Measurements from ENCODE around the gene FCSK.
A peak's percentile ranks its signal among the peaks of the same experiment; 100 is the strongest.

Gene FCSK

GRCh38 chr16:70455910-70456309 is 1.5 kb downstream of the FCSK start:
- no peak for DNase-seq (ENCODE audit: low spot score)

DNA sequence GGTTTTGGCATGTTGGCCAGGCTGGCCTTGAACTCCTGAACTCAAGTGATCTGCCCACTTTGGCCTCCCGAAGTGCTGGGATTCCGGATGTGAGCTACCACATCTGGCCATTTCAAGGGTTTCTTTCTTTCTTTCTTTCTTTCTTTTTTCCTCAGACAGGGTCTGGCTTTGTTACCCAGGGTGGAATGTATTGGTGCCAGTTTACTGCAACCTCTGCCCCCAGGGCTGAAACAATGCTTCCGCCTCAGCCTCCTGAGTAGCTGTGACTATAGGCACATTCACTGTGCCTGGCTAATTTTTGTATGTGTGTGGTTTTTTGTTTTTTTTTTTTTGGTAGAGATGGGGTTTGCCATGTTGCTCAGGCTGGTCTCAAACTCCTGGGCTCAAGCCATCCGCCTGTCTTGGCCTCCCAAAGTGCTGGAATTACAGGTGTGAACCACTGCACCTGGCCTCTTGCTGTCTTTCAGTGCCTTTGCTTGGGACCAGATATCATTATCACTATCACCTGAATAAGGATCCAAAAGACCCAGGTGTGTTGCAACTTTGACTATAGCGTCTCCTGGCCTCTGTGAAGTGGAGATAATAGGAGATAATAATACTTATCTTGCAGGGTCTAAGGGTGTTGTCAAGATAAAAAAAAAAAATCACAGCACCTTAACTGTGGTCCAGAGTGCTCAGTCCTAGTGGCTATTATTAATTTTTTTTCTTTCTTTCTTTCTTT is 3.2 kb downstream of the FCSK start:
- DNase-seq (ENCODE audit: low spot score), result no peak

DNA sequence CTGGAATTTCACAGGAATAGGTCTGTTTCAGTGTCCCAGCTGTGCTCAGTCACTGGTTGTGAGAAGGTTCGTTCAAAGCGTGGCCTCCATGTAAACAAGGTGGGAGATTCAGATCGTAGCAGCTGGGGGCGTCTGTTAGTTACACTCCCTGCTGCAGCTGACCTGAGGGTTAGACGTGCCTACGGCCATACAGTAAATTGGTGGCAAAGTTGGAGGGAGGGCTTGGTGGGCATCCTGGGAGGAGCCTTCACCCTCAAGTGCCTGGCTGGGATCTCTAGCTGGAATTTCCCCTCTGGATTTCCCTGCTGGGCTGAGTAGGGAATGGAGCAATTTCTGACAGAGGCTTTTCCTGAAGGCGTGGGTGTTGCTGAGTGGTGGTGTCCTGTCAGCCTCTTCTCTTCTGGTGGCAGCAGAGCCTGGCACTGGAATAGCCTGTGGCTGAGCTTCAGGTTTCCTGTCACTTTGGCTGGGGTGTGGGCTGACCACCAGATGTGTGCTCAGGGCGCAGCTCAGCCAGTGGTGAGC is 6.4 kb downstream of the FCSK start:
- no peak for DNase-seq (ENCODE audit: low spot score)

DNA sequence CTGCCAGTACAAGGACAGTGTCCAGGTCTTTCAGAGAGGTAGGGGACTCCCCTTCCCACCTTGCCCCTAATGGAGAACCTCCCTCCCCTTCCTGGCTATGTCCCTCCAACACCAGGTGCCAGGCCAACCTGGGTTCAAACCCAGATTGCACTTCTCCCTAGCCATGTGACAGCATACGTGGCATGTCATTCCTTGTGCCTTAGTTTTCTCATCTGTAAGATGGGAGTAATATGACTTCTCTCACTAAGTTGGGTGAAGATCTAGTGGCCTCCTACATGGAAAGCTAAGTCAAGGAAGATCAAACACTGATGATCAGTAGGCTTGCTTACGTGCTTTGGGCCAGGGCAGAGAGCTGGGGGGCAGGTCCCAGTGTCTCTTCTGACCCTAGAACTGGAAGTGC is 8.8 kb downstream of the FCSK start:
- DNase-seq (ENCODE audit: low spot score), result no peak

GRCh38 chr16:70465999-70466804 is 11.8 kb downstream of the FCSK start:
- DNase-seq (ENCODE audit: low spot score), result no peak

- DNase-seq (ENCODE audit: low spot score), result no peak
Measured at GRCh38 chr16:70466805-70467076, 12.3 kb downstream of the FCSK start.

GRCh38 chr16:70467113-70467512 is 12.7 kb downstream of the FCSK start:
- no peak for DNase-seq (ENCODE audit: low spot score)

DNA sequence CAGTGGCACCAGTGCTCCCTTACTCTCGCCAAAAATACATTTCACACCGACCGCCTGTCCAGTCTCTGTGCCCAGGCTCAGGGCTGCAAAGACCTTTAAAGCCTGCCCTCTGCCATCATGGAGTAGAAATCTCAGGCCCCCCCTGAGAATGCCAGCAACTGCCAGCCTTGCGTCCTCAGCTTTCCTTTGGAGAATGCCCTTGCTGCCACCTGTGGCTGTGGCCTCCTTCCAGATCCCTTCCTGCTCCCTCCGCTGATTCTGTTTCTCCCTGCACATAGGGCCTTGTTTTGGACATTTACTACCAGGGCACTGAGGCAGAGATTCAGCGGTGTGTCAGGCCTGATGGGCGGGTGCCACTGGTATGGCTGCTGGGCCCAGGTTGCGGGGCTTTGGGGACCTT is 13.2 kb downstream of the FCSK start:
- no peak for DNase-seq (ENCODE audit: low spot score)

DNA sequence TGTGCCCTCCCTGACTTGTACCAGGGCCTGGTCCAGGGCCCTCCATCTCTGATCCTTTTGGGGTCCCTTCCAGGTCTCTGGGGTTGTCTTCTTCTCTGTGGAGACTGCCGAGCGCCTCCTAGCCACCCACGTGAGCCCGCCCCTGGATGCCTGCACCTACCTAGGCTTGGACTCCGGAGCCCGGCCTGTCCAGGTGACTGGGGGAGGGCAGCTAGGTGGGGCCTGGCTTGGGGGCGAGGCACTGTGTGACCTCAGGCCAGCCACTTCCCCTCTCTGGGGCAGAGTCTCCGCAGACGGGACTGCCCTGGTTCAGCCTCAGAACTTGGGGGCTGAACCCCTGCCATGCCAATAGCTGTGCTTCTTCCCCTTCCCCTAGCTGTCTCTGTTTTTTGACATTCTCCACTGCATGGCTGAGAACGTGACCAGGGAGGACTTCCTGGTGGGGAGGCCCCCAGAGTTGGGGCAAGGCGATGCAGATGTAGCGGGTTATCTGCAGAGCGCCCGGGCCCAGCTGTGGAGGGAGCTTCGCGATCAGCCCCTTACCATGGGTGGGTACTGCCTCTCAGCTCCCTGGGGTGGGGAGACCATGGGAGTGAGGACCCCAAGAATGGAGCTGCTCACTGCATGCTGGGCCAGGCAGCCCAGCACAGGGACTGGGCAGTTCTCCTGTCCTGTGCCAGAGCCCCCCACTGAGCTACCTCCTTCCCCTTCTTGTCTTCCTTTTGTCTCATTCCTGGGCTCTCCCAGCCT is 14.6 kb downstream of the FCSK start:
- DNase-seq (ENCODE audit: low spot score), result no peak

- DNase-seq (ENCODE audit: low spot score), result no peak
Measured at GRCh38 chr16:70470141-70470926, 15.9 kb downstream of the FCSK start.

DNA sequence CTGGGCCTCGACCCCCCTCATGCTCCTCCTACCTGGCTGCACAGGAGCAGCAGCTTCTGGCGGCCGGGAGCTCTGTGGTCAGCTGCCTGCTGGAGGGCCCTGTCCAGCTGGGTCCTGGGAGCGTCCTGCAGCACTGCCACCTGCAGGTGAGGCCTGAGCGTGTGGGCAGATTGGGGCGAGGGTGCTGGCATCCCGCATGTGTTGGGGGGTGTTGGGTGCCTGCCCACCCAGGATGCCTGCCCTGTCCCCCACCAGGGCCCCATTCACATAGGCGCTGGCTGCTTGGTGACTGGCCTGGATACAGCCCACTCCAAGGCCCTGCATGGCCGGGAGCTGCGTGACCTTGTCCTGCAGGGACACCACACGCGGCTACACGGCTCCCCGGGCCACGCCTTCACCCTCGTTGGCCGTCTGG is 16.5 kb downstream of the FCSK start:
- DNase-seq (ENCODE audit: low spot score), result no peak

DNA sequence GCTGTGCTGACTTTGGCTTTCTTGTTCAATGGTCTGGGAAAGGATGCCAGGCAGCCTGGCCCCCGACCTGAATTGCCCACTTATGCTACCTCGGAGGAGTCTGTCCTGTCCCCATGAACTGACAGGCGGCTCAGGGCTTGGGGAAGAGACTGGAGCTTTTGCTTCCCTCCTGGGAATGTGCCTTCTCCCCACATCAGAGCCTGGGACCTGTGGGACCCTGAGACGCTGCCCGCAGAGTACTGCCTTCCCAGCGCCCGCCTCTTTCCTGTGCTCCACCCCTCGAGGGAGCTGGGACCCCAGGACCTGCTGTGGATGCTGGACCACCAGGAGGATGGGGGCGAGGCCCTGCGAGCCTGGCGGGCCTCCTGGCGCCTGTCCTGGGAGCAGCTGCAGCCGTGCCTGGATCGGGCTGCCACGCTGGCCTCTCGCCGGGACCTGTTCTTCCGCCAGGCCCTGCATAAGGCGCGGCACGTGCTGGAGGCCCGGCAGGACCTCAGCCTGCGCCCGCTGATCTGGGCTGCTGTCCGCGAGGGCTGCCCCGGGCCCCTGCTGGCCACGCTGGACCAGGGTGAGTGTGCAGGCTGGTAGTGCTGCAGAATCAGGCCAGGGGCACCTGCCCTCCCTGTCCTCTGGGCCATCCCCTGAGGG is 18.5 kb downstream of the FCSK start:
- no peak for DNase-seq (ENCODE audit: low spot score)

- DNase-seq (ENCODE audit: low spot score), result peak; percentile 32
Measured at GRCh38 chr16:70473446-70474319, 19.3 kb downstream of the FCSK start.

GRCh38 chr16:70474320-70475053 is 20.1 kb downstream of the FCSK start:
- no peak for DNase-seq (ENCODE audit: low spot score)

DNA sequence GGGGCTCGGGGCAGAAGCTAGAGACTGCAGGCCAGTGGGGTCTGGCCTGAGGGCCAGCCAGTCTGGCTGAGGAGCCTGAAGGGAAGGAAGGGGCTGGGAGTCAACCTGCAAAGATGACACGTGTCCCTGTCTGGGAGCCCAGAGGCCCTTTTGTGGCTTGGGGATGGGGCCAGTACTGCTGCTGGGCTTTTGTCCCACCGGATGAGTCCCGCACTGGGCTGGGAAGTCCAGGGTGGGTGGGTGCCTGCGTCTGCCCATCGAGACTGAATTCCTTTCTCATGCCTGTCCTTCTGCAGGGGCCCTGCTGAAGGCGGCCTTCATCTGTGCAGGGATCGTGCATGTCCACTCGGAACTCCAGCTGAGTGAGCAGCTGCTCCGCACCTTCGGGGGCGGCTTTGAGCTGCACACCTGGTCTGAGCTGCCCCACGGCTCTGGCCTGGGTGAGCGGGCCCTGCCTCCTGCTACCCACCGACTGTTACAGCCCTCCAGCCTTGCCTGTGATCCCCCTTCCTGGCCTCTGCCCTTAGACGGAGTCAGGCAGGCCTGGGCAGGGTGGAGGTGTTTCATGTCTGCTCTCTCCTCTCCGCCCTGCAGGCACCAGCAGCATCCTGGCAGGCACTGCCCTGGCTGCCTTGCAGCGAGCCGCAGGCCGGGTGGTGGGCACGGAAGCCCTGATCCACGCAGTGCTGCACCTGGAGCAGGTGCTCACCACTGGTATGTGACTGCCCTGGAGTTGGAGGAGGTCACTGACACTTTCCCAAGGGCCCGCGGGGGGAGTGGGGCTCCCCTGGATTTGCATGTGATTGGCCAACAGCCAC is 20.9 kb downstream of the FCSK start:
- DNase-seq (ENCODE audit: low spot score), result no peak

- no peak for DNase-seq (ENCODE audit: low spot score)
Measured at GRCh38 chr16:70476272-70477020, 22.1 kb downstream of the FCSK start.

DNA sequence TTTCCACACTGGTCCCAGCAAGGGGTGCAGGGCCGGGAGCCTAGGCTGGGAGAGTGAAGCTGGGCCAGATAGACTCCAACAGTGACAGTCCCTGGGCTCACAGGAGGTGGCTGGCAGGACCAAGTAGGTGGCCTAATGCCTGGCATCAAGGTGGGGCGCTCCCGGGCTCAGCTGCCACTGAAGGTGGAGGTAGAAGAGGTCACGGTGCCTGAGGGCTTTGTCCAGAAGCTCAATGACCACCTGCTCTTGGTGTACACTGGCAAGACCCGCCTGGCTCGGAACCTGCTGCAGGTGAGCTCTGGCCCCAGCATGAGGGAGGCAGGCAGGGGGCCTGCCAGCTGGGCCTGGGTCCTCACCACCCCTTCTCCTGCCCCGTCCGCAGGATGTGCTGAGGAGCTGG is 23.8 kb downstream of the FCSK start:
- DNase-seq (ENCODE audit: low spot score), result no peak

GRCh38 chr16:70478912-70479341 is 24.5 kb downstream of the FCSK start:
- no peak for DNase-seq (ENCODE audit: low spot score)

All from NAMALWA (cell line).